Measurements from ENCODE around the gene STPG3.

The STPG3 gene

GRCh38 chr9:137251194-137251461, at the start of gene STPG3:
STPG3 (plus strand) TSS chr9:137251286; CDS start chr9:137251287, 1 bp downstream.
- DNase-seq, result no peak

- DNase-seq, result no peak
These were observed 48.1 kb upstream of the STPG3 start for GRCh38 chr9:137202966-137203365.

- no peak for DNase-seq
These were observed 46.4 kb upstream of the STPG3 start for GRCh38 chr9:137204731-137205125.

GRCh38 chr9:137205126-137206069, 45.7 kb upstream of the STPG3 start, which contains the start of the genes NDOR1 and TMEM203:
NDOR1 (plus strand) TSS chr9:137205700; CDS start chr9:137205778, 78 bp downstream.
TMEM203 (minus strand) TSS chr9:137205648; CDS start chr9:137205414, 234 bp downstream.
- DNase-seq, result peak; percentile 13

GRCh38 chr9:137206602-137207001, 44.5 kb upstream of the STPG3 start:
- DNase-seq, result no peak

- no peak for DNase-seq
These were observed 39.6 kb upstream of the STPG3 start for GRCh38 chr9:137211532-137211931.

GRCh38 chr9:137212520-137212919, 38.6 kb upstream of the STPG3 start:
- no peak for DNase-seq

- no peak for DNase-seq
These were observed 37.7 kb upstream of the STPG3 start for GRCh38 chr9:137213160-137214060.

GRCh38 chr9:137214620-137215019, 36.5 kb upstream of the STPG3 start:
- no peak for DNase-seq

GRCh38 chr9:137215196-137215986, 35.7 kb upstream of the STPG3 start:
- DNase-seq, result no peak

GRCh38 chr9:137216188-137216965, 34.7 kb upstream of the STPG3 start:
- no peak for DNase-seq

GRCh38 chr9:137217276-137218211, 33.5 kb upstream of the STPG3 start:
- no peak for DNase-seq

GRCh38 chr9:137218212-137218753, 32.8 kb upstream of the STPG3 start:
- DNase-seq, result no peak

- no peak for DNase-seq
These were observed 32.3 kb upstream of the STPG3 start for GRCh38 chr9:137218754-137219271.

- DNase-seq, result no peak
These were observed 31.2 kb upstream of the STPG3 start for GRCh38 chr9:137219757-137220316.

- DNase-seq, result no peak
These were observed 30.6 kb upstream of the STPG3 start for GRCh38 chr9:137220317-137221094.

- DNase-seq, result no peak
These were observed 30.0 kb upstream of the STPG3 start for GRCh38 chr9:137221095-137221505.

- no peak for DNase-seq
These were observed 29.5 kb upstream of the STPG3 start for GRCh38 chr9:137221506-137222111.
